Activated CD4-positive, alpha-beta T cell treated with anti-CD3 and anti-CD28 coated beads, Interleukin-10, Interleukin-2, amounts not matched to agents 100 ng/mL and 50 ng/mL, durations not matched to agents 16 hours and 8 hours (primary cell): ENCODE measurements around the gene SDS.

Experiments
- DNase-seq: peaks from one replicate; pipeline ENCODE4 v3.0.0-alpha.2; 2020

SDS gene

GRCh38 chr12:113398346-113399290 is 5.1 kb downstream of the SDS start:
- DNase-seq, result no peak

DNA sequence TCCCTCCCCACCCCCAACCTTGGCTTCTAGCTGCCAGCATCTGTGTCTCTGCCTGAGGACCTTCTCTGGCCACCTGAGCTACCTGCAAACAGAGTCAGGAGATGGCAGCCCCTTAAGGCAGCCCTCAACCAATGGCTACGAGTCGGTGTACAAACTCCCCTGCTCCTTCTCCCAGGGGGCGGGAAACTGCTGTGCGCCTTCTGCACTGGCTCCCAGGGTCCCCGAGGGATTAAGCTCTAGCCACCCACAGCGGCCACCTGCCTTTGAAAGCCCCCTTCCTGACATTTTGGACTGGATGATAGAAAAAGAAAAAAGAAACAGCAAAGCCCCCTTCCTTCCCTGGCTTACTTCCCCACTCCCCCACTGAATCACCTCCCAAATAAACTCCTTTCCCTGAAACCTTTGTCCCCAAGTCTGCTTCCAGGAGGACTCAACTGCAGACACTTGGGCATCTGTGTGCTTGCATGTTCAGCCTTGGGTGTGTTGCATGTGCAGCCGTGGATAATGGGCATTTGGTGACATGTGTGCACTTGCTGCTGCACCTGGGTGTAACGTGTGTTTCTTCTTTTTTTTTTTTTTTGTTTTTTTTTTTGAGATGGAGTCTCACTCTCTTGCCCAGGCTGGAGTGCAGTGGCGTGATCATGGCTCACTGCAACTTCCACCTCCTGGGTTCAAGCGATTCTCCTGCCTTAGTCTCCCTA is 6.0 kb downstream of the SDS start:
- DNase-seq, result no peak

- no peak for DNase-seq
Measured at GRCh38 chr12:113396828-113397496, 6.7 kb downstream of the SDS start.

- DNase-seq, result no peak
Measured at GRCh38 chr12:113396200-113396599, 7.5 kb downstream of the SDS start.

- no peak for DNase-seq
Measured at GRCh38 chr12:113395119-113395518, 8.6 kb downstream of the SDS start.

DNA sequence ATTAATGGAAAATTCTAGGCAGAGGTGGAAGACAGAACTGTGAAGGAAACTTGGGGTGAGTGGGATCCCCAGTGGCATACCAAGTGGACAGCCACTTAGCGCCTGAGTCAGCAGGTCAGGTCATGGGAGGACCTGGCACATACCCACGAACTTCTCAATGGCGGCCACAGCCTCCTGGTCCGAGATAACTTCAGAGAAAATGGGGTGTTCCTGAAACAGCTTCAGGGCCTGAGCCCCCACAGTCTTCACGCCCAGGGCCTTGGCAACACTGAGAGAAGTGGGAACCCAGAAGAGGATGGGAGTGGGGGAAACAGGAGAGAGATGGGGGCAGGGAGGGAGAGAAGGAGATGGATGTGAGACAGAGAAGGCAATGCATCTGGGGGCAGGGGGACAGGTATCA is 9.9 kb downstream of the SDS start:
- no peak for DNase-seq

DNA sequence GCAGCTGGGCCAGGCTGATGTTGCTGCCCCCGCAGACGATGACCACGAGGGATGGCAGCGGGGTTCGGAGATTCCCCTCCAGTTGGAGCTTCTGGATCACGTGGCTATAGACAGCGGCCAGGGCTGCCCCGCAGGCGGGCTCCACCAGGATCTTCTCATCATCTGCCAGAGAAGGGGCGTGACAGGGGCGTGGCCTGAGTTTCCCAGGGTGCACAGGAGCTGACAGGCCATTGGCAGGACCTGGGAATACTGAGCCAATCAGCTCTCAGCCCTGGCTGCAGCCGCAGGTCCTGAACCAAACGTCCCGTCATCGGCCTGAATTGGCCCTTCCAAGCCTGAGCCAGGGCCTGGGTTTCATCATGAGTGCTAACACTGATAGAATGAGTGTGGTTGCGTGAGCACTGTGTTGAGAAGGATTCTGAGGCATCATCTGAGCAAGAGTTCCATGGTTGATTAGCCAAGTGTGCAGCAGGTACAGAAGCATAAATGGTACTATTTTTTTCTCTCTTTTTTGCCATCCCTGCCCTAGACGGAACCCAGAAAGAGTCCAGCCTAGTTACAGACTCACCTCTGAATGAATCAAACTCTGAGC is 10.6 kb downstream of the SDS start:
- no peak for DNase-seq

DNA sequence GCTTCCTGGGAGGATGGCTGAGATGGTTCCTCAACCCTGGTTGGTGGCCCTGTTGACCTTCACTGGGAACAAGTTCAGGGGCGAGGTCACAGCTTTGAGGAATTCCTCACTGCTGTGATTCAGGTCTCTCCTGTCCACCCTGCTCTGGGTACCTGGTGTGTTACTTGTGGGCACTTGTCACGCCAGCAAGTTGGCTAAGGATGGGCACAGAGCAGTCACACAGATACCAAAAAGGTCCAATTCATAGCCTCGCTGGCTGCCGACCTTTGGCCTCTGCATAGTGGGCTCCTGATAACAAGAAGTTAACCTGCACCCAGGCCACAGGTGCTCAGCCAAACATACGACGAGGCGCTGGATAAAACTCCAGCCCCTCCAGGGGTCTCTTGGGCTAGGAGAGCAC is 11.2 kb downstream of the SDS start:
- no peak for DNase-seq

DNA sequence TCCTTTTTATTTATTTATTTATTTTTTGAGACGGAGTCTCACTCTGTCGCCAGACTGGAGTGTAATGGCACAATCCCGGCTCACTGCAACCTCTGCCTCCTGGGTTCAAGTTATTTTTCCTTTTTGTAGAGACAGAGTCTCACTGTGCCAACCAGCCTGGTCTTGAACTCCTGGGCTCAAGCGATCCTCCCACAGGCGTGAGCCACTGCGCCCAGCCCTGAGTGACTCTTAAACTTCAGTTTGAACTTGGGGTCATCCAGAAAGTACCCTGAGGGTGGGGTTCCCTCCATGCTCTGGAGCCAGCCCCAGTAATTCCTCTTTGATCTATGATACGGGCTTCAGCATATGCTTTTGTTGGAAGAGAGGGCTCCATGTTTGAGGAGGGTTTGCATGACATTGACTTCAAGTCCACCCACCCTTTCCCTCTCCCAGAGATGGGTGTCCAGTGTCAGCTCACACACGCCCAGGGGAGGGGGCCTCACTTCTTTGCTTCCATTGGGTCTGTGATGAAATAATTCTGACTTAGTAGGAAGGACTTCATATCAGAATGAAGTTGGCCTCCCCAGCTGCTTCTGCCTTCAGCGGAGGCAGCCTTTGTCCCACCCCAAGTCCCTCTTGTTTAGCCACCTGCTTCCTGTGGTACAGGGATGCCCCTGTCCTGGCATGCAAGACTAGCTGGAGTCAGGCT is 11.9 kb downstream of the SDS start:
- DNase-seq, result no peak

DNA sequence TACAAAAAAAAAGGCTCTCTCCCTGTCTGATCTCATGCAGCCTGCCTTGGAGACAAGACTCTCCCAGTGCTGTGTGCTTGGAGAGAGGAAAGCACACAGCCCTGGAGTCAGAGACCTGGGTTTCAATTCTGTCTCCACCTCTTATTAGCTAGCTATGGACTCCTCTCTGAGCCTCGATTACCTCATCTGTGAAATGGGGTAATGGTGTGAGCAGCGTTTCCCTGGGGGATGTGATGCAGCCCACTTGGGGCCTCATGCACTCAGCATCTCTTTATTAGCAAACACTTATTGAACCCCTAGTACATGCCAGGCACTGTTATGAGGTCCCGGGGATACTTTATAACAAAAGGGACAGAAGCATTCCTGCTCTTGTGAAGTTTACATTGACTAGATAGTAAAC is 12.5 kb downstream of the SDS start:
- DNase-seq, result no peak

DNA sequence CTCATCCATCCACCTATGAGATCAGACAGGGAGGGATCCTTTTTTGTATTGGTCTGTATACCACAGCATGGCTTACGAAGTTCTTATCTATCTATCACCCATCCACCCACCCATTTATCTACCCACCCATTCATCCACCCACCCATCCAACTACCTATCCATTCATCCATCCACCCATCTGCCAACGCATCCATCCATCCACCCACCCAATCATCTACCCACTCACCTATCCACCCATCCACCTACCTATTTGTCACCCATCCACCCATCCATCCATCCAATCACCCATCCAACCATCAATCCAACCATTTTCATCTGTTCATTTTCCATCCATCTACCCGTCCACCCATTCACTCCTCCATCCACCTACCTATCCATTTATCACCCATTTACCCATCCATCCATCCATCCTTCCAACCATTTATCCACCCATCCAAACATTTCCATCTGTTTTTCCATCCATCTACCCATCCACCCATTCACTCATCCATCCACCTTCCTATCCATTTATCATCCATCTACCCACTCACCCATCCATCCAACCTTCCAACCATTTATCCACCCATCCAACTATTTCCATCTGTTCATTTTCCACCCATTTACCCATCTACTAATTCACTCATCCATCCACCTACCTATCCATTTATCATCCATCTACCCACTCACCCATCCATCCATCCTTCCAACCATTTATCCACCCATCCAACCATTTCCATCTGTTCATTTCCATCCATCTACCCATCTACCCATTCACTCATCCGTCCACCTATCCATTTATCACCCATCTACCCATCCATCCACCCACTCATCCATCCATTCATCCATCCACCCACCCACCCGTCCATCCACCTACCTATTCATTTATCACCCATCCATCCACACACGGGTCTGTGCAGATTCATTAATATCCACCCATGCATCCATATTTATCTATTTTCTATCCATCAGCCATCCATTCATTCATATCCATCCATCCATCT is 13.3 kb downstream of the SDS start:
- no peak for DNase-seq

DNA sequence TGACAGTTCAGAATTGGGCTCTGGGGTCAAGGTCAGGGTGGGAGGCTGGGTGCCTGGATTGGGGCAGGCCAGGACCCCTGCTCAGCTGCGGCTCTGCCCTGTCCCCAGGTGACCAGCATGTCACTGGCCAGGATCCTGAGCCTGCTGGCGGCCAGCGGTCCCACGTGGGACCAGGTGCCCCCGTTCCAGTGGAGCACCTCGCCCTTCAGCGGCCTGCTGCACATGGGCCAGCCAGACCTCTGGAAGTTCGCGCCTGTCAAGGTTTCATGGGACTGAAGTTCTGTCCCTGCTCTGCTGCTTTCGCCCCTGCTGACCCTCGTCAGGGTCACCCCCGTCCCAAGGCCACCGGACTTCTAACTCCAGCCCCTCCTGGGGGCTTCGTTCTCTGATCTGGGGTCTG is 15.3 kb downstream of the SDS start:
- DNase-seq, result no peak

DNA sequence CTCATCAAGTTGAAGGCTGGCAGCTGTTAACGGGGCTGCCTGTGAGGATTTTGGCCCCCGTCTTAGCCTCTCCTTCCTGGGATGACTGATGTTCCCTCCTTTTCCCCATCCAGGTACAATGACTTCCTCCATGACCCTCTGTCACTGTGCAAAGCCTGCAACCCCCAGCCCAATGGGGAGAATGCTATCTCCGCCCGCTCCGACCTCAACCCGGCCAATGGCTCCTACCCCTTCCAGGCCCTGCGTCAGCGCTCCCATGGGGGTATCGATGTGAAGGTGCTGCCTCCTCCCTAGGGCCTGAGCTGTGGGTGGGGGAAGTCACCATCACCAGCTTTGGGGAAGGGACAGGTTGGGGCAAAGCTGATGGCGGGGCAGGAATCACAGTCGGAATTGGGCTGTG is 16.1 kb downstream of the SDS start:
- no peak for DNase-seq

DNA sequence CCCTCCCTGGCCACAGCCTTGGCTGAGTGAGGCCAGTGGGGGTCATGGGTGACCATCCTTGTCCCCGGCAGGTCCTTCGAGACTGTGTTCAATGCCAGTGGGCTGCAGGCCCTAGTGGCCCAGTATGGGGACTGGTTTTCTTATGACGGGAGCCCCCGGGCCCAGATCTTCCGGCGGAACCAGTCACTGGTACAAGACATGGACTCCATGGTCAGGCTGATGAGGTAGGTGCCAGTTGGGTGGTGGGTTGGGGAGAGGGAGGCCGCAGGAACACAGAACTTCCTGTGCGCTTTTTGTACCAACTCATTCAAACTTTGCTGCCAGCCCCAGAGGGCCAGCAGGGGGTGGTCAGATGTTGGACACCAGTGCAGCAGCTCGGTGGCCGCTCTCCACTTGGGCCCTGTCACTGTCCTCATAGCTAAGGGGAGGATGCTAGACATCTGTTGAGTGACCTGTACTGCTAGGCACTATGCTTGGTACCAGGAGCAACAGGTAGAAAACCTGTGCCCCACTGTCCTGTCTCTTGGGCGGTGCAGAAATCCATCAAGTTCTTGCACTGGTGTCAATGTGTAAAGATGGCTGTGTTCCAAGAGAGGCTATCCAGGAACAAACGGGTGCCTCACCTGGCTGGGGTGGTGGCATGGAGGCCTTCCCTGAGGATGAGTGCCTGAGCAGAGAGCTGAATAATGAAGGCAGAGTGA is 16.7 kb downstream of the SDS start:
- no peak for DNase-seq

- DNase-seq, result no peak
Measured at GRCh38 chr12:113385282-113385882, 18.3 kb downstream of the SDS start.

DNA sequence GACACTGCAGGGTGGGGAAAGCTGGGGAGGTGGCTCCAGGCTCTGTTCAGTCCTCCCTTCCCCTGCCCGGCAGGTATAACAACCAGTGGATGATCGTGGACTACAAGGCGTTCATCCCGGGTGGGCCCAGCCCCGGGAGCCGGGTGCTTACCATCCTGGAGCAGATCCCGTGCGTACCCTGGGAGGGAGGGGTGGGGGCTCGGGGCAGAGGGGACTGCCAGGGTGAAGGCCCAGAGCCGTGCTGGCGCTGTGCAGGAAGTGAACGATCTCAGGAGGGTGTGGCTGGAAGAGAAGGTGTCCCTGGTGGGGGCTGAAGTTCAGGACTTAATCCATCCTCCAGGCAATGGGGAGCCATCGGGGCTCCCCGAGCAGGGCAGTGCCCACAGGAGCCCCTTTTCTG is 18.9 kb downstream of the SDS start:
- no peak for DNase-seq

DNA sequence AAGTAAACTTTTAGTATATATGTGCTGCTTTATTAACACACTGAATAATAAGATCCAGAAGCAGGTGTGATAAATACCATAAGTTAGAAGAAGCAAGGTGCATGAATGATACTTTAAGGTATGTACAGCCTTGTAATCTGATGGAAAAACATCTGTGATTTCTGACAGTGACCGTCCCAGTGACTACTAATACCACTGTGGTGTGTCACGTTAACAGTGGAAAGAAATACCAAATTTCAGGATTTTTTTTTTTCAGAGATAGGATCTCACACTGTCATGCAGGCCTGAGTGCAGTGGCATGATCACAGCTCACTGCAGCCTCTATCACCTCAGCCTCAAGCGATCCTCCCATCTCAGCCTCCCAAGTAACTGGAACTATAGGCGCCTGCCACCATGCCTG is 21.5 kb downstream of the SDS start:
- no peak for DNase-seq

DNA sequence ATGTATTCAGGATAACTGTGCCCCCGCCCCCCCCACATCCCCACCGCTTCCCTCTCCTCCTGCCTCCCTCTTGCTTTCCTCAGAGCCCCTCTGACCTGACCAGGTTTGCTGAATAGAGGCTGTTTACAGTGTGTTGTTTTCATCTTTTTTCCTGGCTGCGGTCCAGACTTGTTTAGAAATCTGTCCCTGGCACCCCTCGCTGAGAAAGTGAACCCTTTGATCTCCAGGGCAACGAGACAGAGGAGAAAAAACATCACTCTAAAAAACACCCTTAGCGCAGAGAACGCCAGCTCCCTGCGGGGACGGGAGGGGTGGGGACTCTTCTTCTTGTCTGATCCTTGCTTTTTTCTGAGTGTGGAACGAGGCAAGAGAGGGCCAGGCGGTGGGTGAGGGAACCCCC is 22.5 kb downstream of the SDS start:
- no peak for DNase-seq

DNA sequence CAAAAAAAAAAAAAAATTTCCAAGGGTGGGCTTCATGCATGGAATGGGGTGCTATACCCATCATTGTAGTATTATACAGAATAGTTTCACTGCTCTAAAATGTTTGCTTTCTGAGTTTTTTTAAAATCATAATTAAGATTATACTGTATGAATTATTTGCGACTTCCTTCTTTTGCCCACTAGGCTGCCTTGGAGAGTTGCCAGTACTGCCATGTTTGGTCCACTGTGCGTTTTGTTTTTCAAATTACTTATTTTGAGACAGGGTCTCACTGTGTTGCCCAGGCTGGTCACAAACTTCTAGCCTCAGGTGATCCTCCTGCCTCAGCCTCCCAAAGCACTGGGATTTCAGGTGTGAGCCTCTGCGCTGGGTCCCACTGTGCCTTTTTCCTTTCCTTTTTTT is 25.4 kb downstream of the SDS start:
- no peak for DNase-seq

DNA sequence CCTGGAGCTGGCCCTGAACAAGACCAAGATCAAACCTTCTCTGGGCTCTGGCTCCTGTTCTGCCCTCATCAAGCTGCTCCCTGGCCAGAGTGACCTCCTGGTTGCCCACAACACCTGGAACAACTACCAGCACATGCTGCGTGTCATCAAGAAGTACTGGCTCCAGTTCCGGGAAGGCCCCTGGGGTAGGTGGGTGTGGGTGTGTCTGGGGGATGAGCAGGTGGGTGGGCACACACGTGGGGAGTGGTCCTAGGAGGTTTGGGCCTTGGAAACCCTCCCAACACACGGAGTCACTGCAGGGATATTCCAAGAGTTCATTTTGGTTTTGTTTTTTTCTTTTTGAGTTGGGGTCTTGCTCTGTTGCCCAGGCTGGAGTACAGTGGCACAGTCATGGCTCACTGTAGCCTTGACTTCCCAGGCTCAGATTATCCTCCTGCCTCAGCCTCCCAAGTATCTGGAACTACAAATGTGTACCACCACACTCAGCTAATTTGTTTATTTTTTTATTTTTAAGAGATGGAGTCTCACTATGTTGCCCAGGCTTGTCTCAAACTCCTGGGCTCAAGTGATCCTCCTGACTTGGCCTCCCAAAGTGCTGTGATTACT is 28.8 kb downstream of the SDS start:
- no peak for DNase-seq
